GM12891 (cell line): ENCODE data around the gene PEPD.

Source experiments
- POLR2A ChIP-seq: IDR thresholded peaks from 2 replicates; pipeline ENCODE4 v1.6.1; 2011; ENCODE audit warnings: low read depth, low read length, control low read depth
- POLR2AphosphoS5 ChIP-seq: IDR thresholded peaks from 2 replicates; pipeline ENCODE4 v1.6.1; 2011; ENCODE audit warnings: low read depth, low read length, control low read depth
- SPI1 ChIP-seq: IDR thresholded peaks from 2 replicates; pipeline ENCODE4 v1.6.1; 2011; ENCODE audit warnings: low read depth, low read length, control low read depth

DNA sequence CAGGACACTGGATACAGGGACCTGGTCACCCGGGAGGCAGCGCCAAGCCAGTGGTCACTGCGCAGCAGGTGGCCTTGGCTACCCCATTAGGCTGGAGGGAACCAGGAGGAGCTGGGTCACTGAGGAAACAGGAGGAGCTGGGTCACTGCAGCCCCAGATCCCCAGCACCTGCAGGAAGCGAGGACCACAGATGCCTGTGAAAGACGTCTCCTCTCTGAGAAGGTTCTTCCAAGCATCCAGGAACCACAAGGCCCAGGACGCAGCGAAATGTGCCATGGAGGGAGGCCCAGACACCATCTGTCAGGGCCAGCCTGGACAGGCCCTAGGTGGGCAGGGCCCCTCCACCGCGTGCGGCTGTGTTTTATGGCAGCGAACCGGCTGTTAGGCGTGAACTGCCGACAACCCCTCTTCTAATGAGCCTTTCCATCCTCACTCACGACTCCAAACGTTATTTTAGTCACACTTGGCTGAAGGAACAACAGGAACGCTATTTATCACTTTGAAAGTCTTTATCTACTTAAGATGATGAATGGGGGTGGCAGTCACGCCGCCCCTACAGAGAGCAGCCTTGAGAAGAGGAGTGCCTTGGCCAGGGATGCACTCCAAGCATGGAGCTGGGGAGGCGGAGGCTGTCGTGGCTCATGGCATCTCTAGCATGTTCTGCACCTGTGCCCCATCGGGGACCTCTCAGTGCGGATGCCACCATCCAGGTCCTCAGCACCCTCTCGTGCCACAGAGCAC, 94.8 kb downstream of the PEPD start:
- TF ChIP-seq POLR2A (no peak), POLR2AphosphoS5 (no peak), SPI1 (no peak)
